GM21360 (cell line): ENCODE data around the gene SGK1.
"Not testable (repeated sequence)": the region's sequence is repeated elsewhere in the genome, so short reads cannot be mapped to it uniquely, and the experiment has no call there.

Experiments
- ATAC-seq: cut with Tn5 transposase; IDR thresholded peaks from one replicate; pipeline ENCODE4 v1.9.1; 2021; ENCODE audit warnings: mild to moderate bottlenecking, moderate library complexity; ENCODE audit not compliant: unreplicated experiment

SGK1 gene

DNA sequence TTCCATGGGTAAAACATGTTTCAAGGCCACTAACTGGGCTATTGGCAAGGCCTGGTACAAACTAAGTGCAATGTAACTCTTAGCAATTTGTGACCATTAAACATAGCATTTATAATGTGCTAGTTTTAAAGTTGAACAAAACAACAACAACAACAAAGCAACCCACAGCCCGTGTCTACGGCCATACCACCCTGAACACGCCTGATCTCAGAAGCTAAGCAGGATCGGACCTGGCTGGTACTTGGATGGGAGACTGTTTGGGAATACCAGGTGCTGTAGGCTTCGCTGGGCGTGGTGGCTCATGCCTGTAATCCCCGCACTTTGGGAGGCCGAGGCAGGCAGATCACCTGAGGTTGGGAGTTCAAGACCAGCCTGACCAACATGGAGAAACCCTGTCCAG, 61.0 kb downstream of the SGK1 start:
- no peak for ATAC-seq

DNA sequence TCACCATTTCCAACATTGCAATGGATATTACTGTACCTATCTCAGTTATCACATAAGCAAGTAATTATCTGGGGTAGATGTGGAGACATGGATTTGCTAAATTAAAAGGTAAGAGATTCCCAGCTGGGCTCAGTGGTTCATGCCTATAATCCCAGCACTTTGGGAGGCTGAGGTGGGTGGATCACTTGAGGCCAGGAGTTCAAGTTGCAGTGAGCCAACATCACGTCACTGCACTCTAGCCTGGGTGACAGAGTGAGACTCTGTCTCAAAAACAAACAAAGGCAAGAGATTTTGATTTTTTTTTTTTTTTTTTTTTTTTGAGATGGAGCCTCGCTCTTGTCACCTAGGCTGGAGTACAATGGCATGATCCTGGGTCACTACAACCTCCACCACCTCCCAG, 62.6 kb downstream of the SGK1 start:
- ATAC-seq = not testable (repeated sequence)

DNA sequence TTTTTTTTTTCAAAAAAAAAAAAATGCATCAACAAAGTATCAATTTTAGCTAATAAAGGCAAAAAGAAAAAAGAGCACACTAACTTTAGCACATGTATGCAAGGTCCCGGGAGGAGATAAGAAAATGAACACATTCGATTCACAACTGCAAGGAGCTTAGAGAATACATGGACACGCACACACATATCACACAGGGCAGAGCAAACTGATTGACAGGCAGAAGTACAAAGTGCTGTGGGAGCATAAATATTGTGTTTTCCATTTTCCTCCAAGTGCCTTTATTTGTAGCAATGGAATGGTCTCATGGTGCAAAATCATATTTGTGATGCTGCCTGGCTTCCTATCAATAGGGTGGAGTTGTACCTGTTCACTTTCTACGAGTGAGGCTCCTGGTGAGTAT, 63.8 kb downstream of the SGK1 start:
- ATAC-seq = no peak

DNA sequence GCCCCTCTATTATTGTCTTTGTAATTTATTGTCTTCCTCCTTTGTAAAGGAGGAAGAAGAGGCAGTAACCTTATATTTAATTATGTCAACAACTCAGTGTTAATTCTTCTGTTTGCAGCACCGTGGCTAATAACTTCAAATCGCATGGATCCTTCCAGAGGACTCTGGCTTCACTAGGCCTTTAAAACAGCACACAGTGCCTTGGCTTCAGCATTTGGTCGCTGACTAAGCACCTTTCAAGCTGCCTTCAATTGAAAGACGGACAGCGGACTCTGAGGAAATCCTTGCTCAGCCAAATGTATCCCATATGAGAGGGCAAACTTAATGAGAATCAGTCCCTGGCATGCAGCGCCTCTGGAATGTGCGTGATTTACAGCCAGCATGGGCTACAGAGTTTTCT, 64.2 kb downstream of the SGK1 start:
- ATAC-seq = no peak

DNA sequence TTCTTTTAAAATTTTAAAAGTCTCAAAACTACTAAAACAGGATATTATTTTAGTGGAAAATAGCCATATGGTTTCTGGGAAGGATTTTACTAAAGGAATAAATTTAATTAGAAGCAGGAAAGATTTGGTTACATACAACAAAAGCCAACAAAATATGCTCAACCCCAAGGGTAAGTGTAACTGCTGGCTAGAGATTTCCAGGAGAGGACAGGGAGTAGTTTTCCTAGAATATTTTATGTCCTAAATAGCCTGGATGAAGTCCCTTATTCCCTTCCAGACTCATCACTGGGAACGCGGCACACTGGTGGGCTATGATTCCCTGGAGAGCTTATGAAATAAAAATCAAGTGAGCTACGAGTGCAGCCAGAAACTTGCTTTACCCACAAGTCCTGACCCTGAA, 66.6 kb downstream of the SGK1 start:
- ATAC-seq = no peak

DNA sequence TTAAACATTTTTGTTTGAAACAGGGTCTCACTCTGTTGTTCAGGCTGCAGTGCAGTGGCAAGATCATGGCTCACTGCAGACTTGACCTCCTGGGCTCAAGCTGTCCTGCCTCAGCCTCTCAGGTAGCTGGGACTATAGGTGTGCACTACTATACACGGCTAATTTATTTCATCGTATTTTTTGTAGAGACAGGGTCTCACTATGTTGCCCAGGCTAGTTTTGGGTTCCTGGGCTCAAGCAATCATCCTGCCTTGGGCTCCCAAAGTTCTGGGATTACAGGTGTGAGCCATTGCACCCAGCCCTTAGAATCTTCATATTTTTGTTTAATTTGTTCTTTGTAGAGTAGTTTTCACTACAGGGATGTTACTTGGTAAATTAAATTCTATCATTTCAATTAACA, 67.1 kb downstream of the SGK1 start:
- ATAC-seq = no peak

DNA sequence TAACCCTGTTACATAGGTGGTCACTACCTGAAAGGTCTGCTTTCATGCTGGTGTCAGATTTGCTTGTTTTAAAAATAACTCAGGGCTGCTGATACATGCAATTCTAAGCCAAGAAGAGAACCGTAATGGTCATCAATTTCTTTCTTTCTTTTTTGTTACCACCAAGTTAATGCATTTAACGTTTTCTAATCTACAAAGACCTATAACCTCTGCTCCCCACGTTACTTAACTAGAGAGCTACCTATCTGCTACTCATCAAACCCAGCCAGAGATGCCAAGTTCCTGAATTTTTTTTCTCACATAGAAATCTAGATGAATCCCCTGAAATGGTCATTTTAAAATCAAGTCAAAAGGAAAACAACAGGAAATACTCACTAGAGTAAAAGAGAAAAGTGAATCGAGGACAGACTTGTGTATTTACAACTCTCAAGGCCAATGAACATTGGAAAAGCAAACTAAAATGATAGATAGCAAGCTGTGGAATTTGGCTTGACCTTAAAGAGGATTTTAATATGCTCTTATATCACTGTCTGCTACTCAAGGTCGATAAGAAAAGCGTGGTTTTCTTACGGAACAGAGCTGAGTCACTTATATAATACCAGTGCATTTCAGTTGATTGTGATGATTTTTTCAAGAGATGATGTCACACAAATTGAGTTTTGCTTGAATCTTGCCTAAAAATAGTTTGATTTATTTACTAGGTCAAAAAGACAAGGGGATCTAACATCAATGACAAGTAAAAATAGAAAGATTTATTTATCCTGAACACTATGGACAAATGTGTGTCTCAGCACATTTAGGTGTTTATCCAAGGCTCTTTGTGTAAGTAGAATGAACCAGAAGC, 67.9 kb downstream of the SGK1 start:
- no peak for ATAC-seq

DNA sequence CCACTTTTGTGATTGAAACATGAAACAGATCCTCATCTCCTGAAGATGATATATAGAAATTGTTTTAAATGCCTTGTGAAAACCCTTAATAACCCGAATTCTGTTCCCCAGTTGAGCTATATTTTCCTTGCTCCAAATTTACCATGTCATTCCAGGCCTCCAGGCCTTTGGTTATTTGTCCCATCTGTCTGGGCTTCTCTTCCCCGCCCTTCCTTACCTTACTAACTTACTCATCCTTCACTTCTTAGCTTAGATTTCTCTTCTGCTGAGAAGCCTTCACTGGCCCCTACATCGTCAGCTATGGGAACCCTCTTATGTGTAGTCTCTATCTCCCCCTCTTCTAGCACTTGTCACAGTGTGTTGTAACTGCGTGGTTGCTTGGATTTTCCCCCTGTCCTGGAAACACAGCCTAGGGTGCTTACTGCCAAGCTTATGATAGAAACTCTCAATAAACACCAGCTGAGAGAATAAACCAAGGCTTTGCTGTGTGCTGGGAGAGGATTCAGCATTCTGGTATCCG, 68.6 kb downstream of the SGK1 start:
- no peak for ATAC-seq

DNA sequence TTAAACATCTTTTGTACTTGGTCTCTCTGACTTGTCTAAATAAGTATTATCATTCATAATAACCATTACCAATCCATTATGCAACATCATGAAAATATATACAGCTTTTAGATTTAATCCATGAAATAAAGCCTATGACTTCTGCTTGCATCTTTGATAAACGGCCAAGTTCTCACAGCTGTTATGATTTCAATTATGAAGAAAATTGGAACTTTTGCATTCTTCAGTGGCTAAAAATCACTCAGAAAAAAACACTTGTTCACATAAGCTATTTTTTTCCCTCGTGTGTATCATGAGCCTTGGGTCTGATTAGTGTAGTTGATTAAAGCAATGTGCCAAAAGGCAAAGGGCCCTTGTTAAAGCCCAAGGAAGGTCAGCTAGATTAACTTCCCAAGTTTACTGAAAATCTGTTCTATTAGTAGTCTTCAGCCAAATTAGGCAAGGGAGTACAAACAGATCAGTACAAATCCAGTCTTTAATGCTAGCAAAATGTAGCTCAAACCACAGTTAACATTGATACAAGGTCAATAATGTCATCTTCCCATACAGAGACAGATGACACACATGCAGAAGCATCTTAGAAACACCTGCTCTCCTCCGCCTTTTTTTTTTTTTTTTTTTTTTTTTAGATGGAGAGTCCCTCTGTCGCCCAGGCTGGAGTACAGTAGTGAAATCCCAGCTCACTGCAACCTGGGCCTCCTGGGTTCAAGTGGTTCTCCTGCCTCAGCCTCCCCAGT, 69.9 kb downstream of the SGK1 start:
- no peak for ATAC-seq

DNA sequence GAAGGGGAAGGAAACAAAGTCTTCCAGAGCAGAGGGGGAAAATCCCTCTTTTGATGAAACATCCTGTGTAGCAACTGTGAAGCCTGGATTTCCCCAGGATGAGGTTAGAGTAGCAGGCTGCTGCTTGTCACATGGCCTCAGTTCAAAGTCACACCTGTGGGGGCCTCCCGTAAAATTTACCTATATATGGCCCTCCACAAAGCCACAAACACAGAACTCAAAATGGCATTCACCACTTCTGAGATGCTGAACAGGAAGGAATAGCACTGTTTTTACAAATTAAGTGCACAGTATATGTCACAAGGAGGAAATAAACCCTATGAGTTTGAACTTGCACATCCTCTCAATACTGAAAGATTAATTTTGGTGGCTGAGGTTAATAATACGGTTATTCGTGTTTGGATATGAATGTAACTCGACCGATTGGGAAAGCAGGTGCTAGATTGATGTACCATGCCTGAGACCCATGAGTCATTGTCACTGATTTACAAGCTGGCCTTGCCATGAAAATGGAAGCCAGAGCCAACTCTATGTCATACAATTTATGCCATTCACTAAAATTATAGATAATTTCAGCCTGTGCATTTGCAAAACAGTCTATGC, 70.6 kb downstream of the SGK1 start:
- ATAC-seq = peak; percentile 94

DNA sequence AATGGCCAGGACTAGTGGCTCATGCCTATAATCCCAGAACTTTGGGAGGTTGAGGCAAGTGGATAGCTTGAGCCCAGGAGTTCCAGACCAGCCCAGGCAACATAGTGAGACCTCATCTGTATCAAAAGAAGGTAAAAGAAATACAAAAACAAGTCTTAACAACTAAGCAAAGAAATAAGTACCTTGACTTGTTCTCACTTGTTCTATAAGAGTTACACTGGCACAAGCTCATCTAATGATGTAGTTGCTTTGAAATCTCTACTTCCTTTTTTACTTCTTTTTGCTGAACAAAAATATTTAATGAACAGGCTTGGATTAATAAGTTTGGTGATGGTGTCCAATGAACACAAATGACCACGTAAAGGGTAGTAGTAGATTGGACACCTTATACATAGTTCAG, 72.2 kb downstream of the SGK1 start:
- no peak for ATAC-seq

DNA sequence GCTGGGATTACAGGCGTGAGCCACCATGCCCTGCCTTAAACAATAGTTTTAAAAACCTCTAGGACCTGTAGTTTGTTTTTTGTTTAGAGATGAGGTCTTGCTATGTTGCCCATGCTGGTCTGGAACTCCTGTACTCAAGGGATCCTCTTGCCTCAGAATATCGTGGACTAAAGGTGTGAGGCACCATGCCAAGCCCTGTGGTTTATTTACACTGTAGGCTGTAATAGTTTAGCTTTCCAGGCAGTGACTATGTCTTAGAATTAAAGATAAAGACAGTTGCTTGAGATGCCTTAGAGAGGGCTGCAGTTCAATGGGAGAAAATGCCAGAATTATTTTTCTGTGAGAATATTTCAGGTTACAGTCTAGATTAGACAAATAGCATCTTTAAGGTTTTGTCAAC, 72.9 kb downstream of the SGK1 start:
- no peak for ATAC-seq

DNA sequence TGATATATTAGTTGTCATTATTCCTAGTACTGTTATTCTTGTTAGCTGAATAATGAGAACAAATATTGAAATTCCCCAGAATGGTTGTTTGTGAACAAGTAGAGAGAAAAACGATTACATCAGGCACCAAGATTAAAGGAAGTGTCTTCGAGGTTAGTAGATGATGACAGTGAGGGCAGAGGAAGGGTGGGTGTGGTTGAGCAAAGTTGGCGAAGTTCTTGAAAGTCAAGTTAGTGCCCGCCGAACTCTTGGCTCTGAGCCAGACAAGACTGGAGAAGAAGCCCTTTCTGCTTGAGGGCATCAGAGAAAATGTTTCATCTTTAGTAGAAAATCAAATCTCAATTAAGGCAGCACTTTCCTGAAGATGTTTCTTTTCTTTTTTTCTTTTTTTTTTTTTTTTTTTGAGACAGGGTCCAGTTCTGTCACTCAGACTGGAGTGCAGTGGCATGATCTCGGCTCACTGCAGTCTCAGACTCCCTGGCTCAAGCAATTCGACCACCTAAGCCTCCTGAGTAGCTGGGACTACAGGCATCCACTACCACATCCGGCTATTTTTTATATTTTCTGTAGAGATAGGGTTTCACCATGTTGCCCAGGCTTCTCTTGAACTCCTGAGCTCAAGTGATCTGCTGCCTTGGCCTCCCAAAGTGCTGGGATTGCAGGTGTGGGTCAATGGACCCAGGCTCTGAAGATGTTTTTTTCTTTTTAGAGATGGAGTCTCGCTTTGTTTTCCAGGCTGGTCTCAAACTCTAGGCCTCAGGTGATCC, 77.1 kb downstream of the SGK1 start:
- no peak for ATAC-seq

DNA sequence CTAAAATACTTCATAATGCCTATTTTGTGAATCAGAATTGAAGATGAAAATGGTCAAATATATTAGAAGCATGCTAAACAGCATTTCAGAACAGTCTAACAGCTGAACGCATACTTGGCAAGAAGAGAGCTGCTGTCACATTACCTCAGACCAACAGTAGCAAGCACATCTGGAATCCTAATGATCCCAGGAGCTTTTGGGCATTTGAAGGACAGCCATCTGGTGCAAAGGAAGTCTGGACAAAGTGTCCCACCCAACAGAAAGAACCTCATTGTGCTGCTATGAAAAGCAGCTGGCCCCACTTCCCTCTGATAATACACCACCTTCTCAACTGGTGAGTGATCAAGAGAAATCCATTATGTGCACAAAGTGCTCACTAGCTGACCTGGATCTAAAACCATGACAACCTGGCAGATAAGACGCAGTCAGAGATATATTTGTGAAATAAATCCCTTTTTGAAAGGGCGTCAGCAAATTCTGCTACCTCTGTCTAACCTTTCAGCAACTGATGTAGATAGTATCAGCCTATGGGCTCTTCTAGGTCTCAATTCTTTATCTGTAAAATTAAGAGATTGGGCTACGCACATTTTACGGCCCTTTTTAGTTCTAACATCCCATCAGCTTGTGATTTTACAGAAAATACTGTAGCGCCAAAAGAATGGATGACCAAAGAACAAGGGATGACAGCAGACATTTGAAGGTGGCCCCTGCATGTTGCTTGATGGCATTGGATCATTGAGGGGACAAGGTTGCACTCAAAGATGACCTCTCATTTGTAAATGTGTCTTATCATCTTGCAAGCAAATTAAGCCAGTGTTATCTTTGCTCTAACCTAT, 78.7 kb downstream of the SGK1 start:
- ATAC-seq = no peak

DNA sequence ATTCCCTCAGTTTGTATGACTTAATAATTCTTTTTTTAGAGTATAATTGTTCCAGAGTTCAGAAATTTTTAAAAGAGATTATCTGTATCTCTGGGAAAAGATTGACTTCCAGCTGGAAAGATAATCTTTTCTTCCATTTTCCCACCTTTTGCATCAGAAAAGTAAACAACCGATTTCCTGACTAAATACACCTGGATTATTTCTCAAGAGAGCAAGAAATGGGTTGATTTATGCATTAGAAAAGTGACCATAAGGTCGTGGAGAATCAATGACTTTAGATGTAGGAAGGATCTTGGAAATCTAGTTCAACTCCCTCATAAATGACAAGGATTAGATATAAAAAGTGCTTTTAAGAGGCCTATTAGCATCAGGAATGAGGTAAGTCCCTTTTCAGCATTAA, 79.9 kb downstream of the SGK1 start:
- no peak for ATAC-seq

DNA sequence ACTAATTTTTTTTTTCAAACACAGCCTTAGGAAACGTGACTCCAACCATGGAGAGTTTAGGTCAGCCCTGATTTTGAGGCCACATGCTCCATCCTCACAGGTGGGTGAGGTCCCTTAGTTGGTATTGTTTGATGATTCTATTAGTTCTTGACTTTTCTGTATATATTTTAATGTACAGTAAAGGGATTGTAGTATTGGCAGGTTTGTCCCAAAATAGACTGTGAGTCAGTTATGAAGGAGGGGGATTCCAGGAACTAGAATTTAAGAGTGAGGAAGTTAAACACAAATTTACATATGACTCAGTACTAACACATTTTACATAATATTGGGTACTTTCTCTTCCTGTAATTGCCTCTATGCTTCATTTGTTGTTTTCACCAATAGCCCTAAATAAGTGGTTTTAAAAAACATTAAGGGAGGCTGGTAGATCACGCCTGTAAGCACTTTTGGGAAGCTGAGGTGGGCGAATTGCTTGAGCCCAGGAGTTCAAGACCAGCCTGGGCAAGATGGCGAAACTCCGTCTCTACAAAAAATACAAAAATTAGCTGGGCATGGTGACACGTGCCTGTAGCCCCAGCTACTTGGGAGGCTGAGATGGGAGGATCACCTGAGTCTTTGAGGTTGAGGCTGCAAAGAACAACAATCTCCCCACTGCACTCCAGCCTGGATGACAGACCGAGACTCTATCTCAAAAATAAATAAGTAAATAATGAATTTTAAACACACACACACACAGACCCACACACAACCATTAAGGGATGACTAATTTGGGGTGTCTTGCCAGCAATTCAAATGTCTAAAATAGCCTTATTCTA, 81.8 kb downstream of the SGK1 start:
- ATAC-seq = peak; percentile 96

DNA sequence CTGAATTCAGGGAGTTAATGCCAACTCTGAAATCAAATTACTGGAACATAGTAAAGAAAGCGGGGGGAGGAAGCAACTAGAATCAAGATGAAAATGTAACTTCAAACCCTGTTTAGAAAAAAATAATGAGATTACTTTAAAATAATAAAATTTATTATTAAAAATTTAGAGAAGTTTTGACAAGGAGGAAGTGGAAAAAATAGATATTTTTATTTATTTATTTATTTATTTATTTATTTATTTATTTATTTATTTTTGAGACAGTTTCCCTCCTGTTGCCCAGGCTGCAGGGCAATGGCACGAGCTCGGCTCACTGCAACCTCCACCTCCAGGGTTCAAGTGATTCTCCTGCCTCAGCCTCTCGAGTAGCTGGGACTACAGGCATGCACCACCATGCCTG, 82.6 kb downstream of the SGK1 start:
- not testable (repeated sequence) for ATAC-seq

DNA sequence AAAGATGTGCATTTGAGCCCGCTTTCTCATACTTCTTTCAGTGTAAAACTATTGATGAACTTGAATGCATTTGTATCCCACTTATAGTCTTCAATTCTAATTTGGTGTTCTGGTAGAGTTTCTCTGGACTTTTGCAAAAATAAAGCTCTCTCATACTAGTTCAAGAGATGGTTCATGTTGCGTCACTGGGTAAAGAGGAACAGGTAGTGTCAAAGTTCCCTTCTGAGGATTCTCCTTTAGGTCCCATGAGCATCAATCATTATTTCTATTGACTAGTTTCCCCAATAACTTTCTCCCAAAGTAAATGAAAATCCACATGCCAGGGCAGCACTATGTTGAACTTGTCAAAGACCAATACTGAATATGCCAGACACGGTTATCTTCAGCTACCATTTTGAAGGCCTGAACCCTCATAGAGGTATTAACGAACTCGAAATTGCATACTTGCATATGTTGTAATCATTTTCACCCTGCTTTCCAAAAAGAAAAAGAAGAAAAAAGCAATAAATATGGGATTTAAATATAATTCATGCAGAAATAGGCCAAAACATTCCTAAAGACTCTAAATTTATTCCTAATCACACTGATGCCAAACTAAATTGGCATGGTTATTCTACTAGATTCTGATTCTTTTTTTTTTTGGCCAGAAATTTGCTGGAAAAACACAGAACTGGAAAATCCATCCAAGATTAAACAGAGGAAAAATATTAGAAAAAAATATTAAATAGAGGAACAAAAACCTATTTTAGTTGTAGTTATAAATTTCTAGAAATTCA, 84.5 kb downstream of the SGK1 start:
- no peak for ATAC-seq

DNA sequence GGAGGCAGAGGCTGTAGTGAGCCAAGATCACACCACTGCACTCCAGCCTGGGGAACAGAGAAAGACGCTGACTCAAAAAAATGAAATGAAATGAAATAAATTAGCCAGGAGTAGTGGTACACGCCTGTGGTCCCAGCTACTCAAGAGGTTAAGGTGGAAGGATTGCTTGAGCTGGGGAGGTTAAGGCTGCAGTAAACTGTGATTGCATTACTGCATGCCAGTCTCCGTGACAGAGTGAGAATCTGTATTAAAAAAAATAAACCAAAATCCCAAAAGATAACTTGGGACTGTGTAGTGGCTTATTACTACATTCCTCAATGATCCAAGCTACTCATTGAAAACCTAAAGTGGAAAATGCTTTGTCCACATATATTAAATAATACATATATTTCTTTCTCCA, 87.0 kb downstream of the SGK1 start:
- ATAC-seq = no peak
